Astrocyte of the spinal cord (primary cell): Measurements from ENCODE around the gene CLDN6.

Experiments
- DNase-seq: peaks from one replicate; pipeline ENCODE4 v3.0.0; 2011; ENCODE audit warnings: low read depth, low spot score
- H3K4me3 ChIP-seq: 2 replicates; pipeline ENCODE4 v1.5.1; 2011; ENCODE audit warnings: low read depth, mild to moderate bottlenecking, low read length, moderate library complexity
- in situ Hi-C: cut with HindIII; loops from 2 replicates; pipeline ENCODE4 v1.10.0; 2017; ENCODE audit warnings: low sequenced_read_pairs
- TF ChIP-seq, protein P1 (sequence below): IDR thresholded peaks from 2 replicates; pipeline ENCODE4 v1.5.1; 2012; ENCODE audit warnings: low read depth, mild to moderate bottlenecking, low read length, inconsistent platforms

Gene CLDN6

GRCh38 chr16:3030222-3031212, 12.5 kb upstream of the CLDN6 start:
- in situ Hi-C loops: no loop called here
- H3K4me3 ChIP-seq: no peak overlapping the region
- TF ChIP-seq, protein P1, sequence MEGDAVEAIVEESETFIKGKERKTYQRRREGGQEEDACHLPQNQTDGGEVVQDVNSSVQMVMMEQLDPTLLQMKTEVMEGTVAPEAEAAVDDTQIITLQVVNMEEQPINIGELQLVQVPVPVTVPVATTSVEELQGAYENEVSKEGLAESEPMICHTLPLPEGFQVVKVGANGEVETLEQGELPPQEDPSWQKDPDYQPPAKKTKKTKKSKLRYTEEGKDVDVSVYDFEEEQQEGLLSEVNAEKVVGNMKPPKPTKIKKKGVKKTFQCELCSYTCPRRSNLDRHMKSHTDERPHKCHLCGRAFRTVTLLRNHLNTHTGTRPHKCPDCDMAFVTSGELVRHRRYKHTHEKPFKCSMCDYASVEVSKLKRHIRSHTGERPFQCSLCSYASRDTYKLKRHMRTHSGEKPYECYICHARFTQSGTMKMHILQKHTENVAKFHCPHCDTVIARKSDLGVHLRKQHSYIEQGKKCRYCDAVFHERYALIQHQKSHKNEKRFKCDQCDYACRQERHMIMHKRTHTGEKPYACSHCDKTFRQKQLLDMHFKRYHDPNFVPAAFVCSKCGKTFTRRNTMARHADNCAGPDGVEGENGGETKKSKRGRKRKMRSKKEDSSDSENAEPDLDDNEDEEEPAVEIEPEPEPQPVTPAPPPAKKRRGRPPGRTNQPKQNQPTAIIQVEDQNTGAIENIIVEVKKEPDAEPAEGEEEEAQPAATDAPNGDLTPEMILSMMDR: no peak
- DNase-seq: no peak

- no peak for DNase-seq
- no peak overlapping the region for H3K4me3 ChIP-seq
- TF ChIP-seq, protein P1: no peak
- in situ Hi-C loops: no loop called here
Observed at GRCh38 chr16:3029491-3030221, 11.7 kb upstream of the CLDN6 start.

GRCh38 chr16:3028716-3029319, 10.8 kb upstream of the CLDN6 start:
- no peak for DNase-seq
- H3K4me3 ChIP-seq: no peak overlapping the region
- in situ Hi-C loops: no loop called here
- TF ChIP-seq, protein P1: no peak

DNA sequence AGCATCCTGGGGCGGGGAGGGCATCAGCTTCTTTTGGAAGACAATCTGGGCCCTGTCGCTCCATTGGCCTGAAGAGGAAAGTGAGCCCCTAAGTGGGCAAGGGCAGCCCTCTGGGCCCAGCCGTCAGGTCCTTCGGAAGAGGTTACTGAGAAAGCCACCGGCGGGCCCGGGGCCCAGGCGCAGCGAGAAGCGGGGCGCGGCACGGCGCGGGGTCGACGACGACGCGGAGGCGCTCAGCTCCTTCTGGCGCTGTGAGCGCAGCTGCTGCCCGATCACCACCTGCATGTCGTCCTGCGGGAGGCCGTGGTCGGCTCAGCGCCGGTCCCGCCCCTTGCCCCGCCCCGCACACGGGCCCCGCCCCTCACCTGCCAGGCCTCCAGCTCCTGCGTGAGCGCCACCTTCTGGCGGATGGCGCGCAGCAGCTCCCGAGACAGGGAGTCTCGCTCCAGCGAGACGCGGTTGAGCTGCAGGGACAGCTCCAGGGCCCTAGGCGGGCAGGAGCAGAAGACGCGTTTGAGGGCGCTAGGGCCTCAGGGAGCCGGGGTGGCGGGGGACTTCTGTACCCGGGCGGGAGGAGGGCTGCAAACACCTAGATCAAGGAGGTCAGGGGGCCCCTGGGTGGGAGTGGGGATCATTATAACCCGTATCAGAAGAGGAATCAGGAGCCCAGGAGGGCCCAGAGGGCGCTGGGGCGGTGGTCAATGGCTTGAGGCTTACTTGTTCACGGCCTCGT, 10.2 kb upstream of the CLDN6 start:
- in situ Hi-C loops: no loop called here
- TF ChIP-seq, protein P1: peak; percentile 85
- peak; percentile 74 for DNase-seq
- no peak overlapping the region for H3K4me3 ChIP-seq

- in situ Hi-C loops: no loop called here
- no peak for DNase-seq
- TF ChIP-seq, protein P1: no peak
- no peak overlapping the region for H3K4me3 ChIP-seq
Observed at GRCh38 chr16:3027489-3027795, 9.5 kb upstream of the CLDN6 start.
